Parathyroid adenoma (tissue), 2 donors: ENCODE measurements around the gene ABHD17A.

ENCODE experiments used
- H2AFZ ChIP-seq: fragments of 300-600 bp; sonication (generic); one replicate; pipeline ENCODE4 v1.7.0; 2017; ENCODE audit warnings: antibody characterized with exemption, mild to moderate bottlenecking
- H3K27ac ChIP-seq: fragments of 300-600 bp; sonication (generic); one replicate; pipeline ENCODE4 v1.7.0; 2017
- H3K27me3 ChIP-seq: fragments of 300-600 bp; sonication (generic); one replicate; pipeline ENCODE4 v1.7.0; 2017; ENCODE audit warnings: low read length; ENCODE audit not compliant: control insufficient read depth, insufficient read depth
- H3K36me3 ChIP-seq: fragments of 300-600 bp; sonication (generic); one replicate; pipeline ENCODE4 v1.7.0; 2017; ENCODE audit warnings: low read length; ENCODE audit not compliant: control insufficient read depth, insufficient read depth
- H3K4me1 ChIP-seq: fragments of 300-600 bp; sonication (generic); one replicate; pipeline ENCODE4 v1.7.0; 2017; ENCODE audit warnings: control low read depth
- H3K4me2 ChIP-seq: fragments of 300-600 bp; sonication (generic); one replicate; pipeline ENCODE4 v1.7.0; 2017; ENCODE audit warnings: low read length
- H3K4me3 ChIP-seq: fragments of 300-600 bp; sonication (generic); one replicate; pipeline ENCODE4 v1.7.0; 2017; ENCODE audit warnings: low read depth, low read length
- H3K79me2 ChIP-seq: fragments of 300-600 bp; sonication (generic); one replicate; pipeline ENCODE4 v1.7.0; 2017; ENCODE audit warnings: control low read depth
- H3K9ac ChIP-seq: fragments of 300-600 bp; sonication (generic); one replicate; pipeline ENCODE4 v1.7.0; 2017; ENCODE audit warnings: mild to moderate bottlenecking
- H3K9me3 ChIP-seq: fragments of 300-600 bp; sonication (generic); one replicate; pipeline ENCODE4 v1.7.0; 2017; ENCODE audit warnings: low read length; ENCODE audit not compliant: control insufficient read depth
- CTCF ChIP-seq: fragments of 300-600 bp; sonication (generic); IDR thresholded peaks from one replicate; pipeline ENCODE4 v1.7.0; 2017; ENCODE audit warnings: antibody characterized with exemption, mild to moderate bottlenecking
- donor health status: primary hyperparathyroidism.

ABHD17A gene

GRCh38 chr19:1828279-1829238 is 56.7 kb downstream of the ABHD17A start:
- H3K4me3 ChIP-seq = no peak overlapping the region
- H3K9ac ChIP-seq = no peak overlapping the region
- peaks cover 8% of the 10 kb centered on the region for H3K79me2 ChIP-seq
- no peak for TF ChIP-seq CTCF
- no peak overlapping the region for H3K27ac ChIP-seq
- H3K4me2 ChIP-seq = no peak overlapping the region
- H3K4me1 ChIP-seq = no peaks in the 10 kb centered on the region
- no peaks in the 10 kb centered on the region for H3K36me3 ChIP-seq
- H3K27me3 ChIP-seq = no peaks in the 10 kb centered on the region
- no peak overlapping the region for H2AFZ ChIP-seq
- H3K9me3 ChIP-seq = no peaks in the 10 kb centered on the region

DNA sequence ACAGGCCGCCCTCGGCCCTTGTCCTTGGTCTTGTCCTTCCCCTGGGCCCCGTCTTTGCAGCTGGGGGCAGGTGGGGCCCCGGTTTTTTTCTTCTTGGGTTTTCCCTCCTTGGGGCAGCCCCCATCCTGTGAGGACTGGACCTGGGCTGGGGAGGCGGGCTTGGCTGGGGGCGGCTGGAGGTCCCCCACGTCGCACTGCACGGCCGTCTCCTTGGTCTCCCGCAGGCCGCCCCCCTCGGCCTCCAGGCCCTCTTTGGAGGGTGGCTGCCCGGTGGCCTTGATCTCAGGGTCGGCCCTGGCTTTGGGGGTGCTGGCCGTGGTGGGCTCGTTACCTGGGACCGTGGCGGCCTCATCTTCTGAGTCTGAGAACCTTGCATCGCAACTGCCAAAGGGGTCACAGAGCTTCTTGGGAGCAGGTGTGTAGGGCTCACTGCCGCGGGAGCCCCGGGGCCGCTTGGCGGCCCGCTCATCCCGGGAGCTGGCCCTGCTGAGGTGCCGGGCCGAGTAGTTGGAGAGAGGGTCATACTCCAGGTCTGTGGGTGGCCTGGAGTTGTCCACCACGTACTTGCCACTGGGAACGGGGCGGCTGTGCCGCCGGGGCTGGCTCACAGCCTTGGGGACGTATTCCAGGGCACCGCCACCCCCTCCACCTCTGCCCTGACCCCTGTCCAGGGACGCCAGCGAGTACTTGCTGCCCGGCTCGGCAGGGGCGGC is 57.6 kb downstream of the ABHD17A start:
- TF ChIP-seq CTCF = no peak
- Histone ChIP-seq H3K9me3 (no peaks in the 10 kb centered on the region), H3K4me1 (no peaks in the 10 kb centered on the region), H3K9ac (no peak overlapping the region), H3K79me2 (peaks cover 10% of the 10 kb centered on the region), H3K36me3 (no peaks in the 10 kb centered on the region), H3K27me3 (no peaks in the 10 kb centered on the region), H3K4me2 (no peak overlapping the region), H2AFZ (no peak overlapping the region), H3K4me3 (no peak overlapping the region), H3K27ac (no peak overlapping the region)
